GM21423 (cell line): Measurements from ENCODE around the gene DDX4.
"Not testable (repeated sequence)": the region's sequence is repeated elsewhere in the genome, so short reads cannot be mapped to it uniquely, and the experiment has no call there.

Experiments
- ATAC-seq: cut with Tn5 transposase; IDR thresholded peaks from one replicate; pipeline ENCODE4 v1.9.1; 2021; ENCODE audit warnings: mild to moderate bottlenecking, moderate library complexity; ENCODE audit not compliant: unreplicated experiment

DDX4 gene

GRCh38 chr5:55720188-55720703, 17.6 kb upstream of the DDX4 start:
- ATAC-seq: no peak

GRCh38 chr5:55724281-55724680, 13.6 kb upstream of the DDX4 start:
- no peak for ATAC-seq

- no peak for ATAC-seq
Measured at GRCh38 chr5:55731848-55732247, 6.0 kb upstream of the DDX4 start.

- no peak for ATAC-seq
Measured at GRCh38 chr5:55732585-55732984, 5.3 kb upstream of the DDX4 start.

GRCh38 chr5:55734658-55735057, 3.2 kb upstream of the DDX4 start:
- ATAC-seq: no peak

- no peak for ATAC-seq
Measured at GRCh38 chr5:55742778-55743177, 4.9 kb downstream of the DDX4 start.

- ATAC-seq: no peak
Measured at GRCh38 chr5:55747778-55748318, 10.0 kb downstream of the DDX4 start.

DNA sequence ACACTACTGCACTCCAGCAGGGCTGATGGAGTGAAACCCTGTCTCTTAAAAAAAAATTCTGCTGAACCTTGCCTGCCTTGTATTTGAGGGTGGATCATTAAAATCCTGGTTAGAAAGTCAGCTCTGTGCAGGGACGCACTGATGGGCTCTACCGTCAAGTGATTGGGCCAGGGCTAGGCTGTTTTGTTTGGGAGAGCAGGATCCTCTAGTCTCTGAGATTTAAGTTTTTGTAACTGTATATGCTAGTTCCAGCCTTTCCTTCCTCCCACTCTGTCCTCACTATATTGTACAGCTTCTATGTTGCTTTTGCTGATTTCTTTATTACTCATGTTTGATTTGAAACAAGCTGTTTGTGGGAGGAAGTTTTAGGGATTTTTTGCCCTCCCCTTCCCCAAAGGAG, 11.5 kb downstream of the DDX4 start:
- no peak for ATAC-seq

GRCh38 chr5:55750063-55750462, 12.2 kb downstream of the DDX4 start:
- no peak for ATAC-seq

- ATAC-seq: no peak
Measured at GRCh38 chr5:55750499-55750898, 12.6 kb downstream of the DDX4 start.

GRCh38 chr5:55758231-55758630, 20.4 kb downstream of the DDX4 start:
- ATAC-seq: no peak

- no peak for ATAC-seq
Measured at GRCh38 chr5:55758714-55759113, 20.9 kb downstream of the DDX4 start.

DNA sequence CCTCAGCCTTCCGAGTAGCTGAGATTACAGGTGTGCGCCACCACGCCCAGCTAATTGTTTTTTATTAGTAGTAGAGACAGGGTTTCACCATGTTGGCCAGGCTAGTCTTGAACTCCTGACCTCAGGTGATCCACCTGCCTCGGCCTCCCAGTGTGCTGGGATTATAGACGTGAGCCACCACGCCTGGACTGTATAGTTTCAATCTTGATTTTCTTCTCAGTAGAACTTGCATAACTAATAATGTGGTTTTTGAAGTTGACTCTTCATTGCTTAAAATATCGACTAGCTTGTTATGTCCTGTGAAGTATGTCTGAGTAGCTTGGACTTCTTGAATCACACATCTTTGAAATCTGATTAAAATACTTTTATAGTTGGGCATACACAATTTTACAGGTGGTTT, 23.9 kb downstream of the DDX4 start:
- not testable (repeated sequence) for ATAC-seq

- peak; percentile 80 for ATAC-seq
Measured at GRCh38 chr5:55763746-55764420, 26.0 kb downstream of the DDX4 start.

DNA sequence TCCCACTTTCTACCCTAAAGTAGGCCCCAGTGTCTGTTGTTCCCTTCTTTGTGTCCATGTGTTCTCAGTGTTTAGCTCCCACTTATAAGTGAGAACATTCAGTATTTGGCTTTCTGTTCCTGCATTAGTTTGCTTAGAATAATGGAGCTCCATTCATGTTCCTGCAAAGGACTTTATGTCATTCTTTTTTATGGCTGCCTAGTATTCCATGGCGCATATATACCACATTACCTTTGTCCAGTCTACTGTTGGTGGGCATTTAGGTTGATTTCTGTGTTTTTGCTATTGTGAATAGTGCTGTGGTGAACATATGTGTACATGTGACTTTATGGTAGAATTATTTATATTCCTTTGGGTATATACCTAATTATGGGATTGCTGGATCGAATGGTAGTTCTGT, 30.4 kb downstream of the DDX4 start:
- ATAC-seq: no peak

DNA sequence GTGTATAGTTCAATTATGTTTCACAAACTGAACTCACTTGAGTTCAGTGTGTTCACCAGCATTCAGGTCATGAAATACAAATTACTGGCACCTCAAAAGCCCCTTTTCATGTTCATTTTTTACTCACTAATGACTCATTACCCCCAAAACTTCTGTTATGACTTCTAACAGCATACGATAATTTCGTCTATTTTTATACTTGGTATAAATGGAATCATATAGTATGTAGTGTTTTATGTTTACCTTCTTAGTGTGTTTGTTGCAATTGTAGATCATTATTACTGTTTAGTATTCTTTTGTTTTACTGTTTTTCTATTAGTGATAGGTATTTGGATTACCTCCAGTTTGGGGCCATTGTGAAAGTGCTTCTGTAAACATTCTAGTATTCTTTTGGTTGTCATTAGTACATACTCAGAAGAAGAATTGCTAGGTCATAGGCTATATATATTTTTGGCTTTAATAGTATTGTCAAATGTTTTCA, 33.4 kb downstream of the DDX4 start:
- no peak for ATAC-seq

DNA sequence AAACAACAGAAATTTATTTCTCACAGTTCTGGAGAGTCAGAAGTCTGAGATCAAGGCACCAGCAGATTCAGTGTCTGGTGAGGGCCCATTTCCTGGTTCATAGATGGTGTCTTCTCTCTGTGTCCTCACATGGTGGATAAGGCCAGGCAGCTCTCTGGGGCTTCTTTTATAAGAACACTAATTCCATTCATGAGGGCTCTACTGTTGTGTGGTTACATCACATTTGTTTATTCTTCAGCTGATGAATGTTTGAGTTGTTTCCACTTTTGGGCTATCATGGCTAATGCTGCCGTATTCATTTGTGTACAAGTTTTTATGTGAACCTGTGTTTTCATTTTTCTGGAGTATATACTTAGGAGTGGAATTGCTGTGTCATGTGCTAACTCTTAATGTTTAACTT, 35.2 kb downstream of the DDX4 start:
- no peak for ATAC-seq

DNA sequence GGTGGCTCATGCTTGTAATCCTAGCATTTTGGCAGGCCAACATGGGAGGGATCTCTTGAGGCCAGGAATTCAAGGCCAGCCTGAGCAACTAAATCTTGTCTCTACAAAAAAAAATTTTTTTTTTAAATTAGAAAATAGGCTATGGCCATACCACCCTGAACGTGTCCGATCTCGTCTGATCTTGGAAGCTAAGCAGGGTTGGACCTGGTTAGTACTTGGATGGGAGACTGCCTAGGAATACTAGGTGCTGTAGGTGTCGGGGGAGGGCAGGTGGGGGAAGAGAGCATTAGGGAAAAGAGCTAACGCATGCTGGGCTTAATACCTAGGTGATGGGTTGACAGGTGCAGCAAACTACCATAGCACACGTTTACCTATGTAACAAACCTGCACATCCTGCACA, 39.5 kb downstream of the DDX4 start:
- ATAC-seq: no peak

GRCh38 chr5:55800924-55801323, 63.1 kb downstream of the DDX4 start:
- ATAC-seq: no peak

DNA sequence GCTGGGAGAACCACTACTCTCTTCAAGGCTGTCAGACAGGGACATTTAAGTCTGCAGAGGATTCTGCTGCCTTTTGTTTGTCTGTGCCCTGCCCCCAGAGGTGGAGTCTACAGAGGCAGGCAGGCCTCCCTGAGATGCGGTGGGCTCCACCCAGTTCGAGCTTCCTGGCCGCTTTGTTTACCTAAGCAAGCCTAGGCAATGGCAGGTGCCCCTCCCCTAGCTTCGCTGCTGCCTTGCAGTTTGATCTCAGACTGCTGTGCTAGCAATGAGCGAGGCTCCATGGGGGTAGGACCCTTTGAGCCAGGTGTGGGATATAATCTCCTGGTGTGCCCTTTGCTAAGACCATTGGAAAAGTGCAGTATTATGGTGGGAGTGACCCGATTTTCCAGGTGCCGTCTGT, 71.0 kb downstream of the DDX4 start:
- ATAC-seq: not testable (repeated sequence)

- not testable (repeated sequence) for ATAC-seq
Measured at GRCh38 chr5:55815939-55816338, 78.1 kb downstream of the DDX4 start.

- no peak for ATAC-seq
Measured at GRCh38 chr5:55816342-55816741, 78.5 kb downstream of the DDX4 start.

GRCh38 chr5:55817030-55817429, 79.2 kb downstream of the DDX4 start:
- ATAC-seq: no peak
